Activated T-helper 1 cell treated with anti-CD3 and anti-CD28 coated beads, Interleukin-12 subunit alpha, Interleukin-12 subunit beta, Interleukin-2, Interleukin-4 antibody, amounts not matched to agents 30 ng/mL and 10 ng/mL and 1 ng/mL, durations not matched to agents 14 hours and 24 hours and 36 hours (primary cell): ENCODE results near the gene RBBP5. TPM values are rescaled to one million over a fixed set of nuclear protein-coding genes. Genes with fewer than 3 reads are reported as not detected.

Experiments used
- DNase-seq: peaks from one replicate; pipeline ENCODE4 v3.0.0; 2021; ENCODE audit warnings: low spot score
- H3K27ac Mint-ChIP-seq: one replicate; pipeline ENCODE4 v1.8.0; 2021; ENCODE audit warnings: mild to moderate bottlenecking, mixed read lengths
- H3K27me3 Mint-ChIP-seq: one replicate; pipeline ENCODE4 v1.8.0; 2022; ENCODE audit warnings: mild to moderate bottlenecking, moderate library complexity, mixed read lengths; ENCODE audit not compliant: insufficient read depth
- H3K36me3 Mint-ChIP-seq: one replicate; pipeline ENCODE4 v1.8.0; 2021; ENCODE audit warnings: low read depth, mixed read lengths
- H3K4me1 Mint-ChIP-seq: one replicate; pipeline ENCODE4 v1.8.0; 2021; ENCODE audit warnings: low read depth, mixed read lengths
- H3K4me3 Mint-ChIP-seq: one replicate; pipeline ENCODE4 v1.8.0; 2021; ENCODE audit warnings: mild to moderate bottlenecking, moderate library complexity, mixed read lengths
- H3K9me3 Mint-ChIP-seq: one replicate; pipeline ENCODE4 v1.8.0; 2021; ENCODE audit warnings: mixed read lengths
- intact Hi-C: fragments of 100-400 bp; cut with micrococcal nuclease; formaldehyde crosslinking; loops from one replicate; pipeline ENCODE4 v1.15.1; 2024
- total RNA-seq: library from RNA; stranded (reverse); gene quantifications from 2 replicates; pipeline ENCODE4 v1.2.3, GENCODE V29; 2022

Gene RBBP5
- total RNA-seq, 1 donor from 2014 or later = 21.5 TPM

DNA sequence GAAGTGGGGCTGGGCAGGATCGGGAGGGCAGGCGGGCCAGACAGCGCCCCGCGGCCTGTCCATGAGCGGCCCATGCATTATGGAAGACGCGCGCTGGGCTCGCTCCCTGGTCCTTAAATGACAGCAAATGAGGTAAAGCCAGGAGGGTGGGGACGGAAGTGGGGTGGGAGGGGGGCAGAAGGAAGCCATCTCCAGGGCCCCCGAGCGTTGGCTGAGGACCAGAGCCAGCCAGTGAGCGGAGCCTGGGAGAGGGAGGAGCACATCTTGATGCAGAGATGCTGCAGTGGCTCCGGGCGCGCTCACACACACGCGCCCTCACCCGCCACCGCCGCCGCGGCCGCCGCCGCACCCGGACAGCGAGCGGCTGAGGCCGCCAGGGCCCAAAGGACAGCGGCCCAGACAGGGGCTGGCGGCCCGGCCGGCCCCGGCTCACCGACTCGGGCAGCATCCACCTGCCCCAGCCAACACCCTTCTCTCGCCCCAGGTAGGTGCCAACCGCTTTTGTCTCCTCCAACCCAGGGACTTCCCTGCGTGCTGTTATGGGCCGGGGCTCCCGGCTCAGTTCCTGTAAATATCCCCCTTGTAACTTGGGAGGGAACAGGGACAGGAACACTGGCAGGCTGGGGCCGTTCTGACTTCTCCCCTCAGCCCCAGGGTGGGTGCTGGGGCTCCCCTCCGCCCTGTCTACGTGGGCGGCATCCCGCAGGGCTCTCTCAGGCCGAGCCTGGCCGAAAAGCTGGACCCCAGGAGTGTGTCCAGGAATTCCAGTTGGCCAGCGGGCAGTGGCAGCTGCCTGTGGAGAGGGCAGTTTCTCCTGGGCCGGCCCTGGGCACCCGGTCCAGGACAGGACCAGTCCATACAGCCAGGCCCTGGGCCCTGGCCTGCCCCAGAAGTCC lies 78.6 kb downstream of the RBBP5 start, which contains the start of gene CNTN2:
Gene CNTN2, plus strand, starts transcription at position 302 of the 896 bp plus-strand sequence. CDS start 9,974 bp downstream, outside the sequence.
- intact Hi-C loops = no loop called here
- peaks cover 46% of the 10 kb centered on the region for H3K27me3 Mint-ChIP-seq
- H3K4me3 Mint-ChIP-seq = no peak within 1 kb of the TSS
- H3K9me3 Mint-ChIP-seq = no peaks in the 10 kb centered on the region
- no peak within 1 kb of the TSS for H3K27ac Mint-ChIP-seq
- no peaks in the 10 kb centered on the region for H3K36me3 Mint-ChIP-seq
- no peak for DNase-seq
- no peaks in the 10 kb centered on the region for H3K4me1 Mint-ChIP-seq

DNA sequence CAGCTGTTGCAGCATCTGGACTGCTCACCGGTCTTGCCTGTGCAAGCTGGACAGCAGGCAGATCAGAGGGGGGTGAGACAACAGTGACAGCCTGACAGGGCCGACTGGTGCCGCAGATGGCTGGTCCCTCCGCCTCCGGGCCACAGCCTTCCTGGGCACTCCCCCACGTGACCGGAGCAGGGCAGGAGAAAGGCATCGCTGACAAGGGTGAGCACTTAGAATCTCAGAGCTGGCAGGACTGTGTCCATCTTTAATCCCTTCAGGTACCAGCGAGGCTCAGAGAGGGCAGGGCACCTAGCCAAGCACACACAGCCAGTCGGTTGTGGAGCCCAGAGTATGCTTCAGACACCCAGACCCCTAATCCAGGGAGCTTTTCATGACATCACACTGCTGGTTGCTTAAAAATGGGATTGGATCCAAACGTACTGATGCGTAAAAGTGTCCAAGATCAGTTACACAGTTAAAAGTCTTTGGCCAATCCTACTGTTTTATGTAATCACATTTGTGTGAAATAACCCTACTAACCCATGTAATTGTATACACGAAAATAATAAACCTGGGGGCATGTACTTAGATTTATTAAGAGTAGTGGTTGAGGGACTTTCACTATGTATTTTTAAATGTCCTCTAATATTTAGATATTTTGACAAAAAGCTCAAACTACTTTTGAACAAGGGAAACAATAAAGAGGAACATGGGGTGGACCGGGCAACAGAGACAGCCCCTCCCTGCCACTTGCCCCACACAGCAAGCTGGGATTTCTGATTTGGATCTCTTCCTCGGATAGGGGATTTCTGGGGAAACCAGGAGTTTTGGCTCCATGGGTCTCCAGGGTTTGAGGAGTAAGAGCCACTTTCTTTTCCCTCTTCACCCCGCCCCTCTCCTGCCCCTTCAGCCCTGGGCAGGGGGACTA lies 79.5 kb downstream of the RBBP5 start:
- Mint-ChIP-seq H3K4me3 (no peak overlapping the region), H3K36me3 (no peaks in the 10 kb centered on the region), H3K9me3 (no peaks in the 10 kb centered on the region), H3K27ac (no peak overlapping the region), H3K4me1 (no peaks in the 10 kb centered on the region), H3K27me3 (peaks cover 46% of the 10 kb centered on the region)
- no peak for DNase-seq
- intact Hi-C loops = no loop called here

DNA sequence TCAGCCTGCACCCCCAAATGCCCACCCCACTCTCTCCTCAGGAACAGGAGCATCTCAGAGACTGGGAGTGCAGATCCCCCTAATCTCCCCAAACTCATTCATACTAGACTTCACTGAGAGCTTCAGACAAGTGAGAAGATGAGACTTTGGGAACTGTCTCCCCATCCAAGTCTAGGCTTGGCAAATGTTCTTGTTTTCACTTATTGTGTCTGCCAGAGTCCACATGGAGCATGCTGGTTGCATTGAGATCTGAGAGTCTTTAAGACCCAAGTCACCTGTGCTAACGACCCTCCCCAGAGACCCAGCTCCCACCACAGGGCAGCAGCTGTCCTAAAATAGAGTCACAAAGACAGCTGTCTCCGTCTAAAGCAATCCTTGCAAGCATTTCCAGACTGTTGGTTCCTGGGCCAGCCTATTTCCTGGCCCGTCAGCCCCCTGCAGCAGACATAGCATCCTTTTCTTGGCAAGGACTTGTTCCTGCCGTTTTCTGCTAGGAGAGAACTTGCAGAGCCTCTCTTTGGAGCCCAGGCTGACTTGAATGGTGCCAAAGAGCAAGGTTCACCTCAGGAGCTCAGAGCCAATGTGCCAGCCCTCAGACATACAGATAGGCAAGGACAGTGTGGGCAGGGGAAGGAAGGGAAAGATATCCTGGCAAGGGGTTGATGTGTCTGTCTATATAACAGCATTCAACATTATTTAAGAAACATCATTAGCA lies 80.6 kb downstream of the RBBP5 start:
- Mint-ChIP-seq H3K4me3 (no peak overlapping the region), H3K4me1 (no peaks in the 10 kb centered on the region), H3K27me3 (peaks cover 40% of the 10 kb centered on the region), H3K36me3 (no peaks in the 10 kb centered on the region), H3K27ac (no peak overlapping the region), H3K9me3 (no peaks in the 10 kb centered on the region)
- no peak for DNase-seq
- intact Hi-C loops = no loop called here

GRCh38 chr1:205038132-205038786 lies 83.5 kb downstream of the RBBP5 start:
- Mint-ChIP-seq H3K9me3 (no peaks in the 10 kb centered on the region), H3K27ac (no peak overlapping the region), H3K4me1 (no peaks in the 10 kb centered on the region), H3K4me3 (no peak overlapping the region), H3K36me3 (no peaks in the 10 kb centered on the region), H3K27me3 (peaks cover 26% of the 10 kb centered on the region)
- intact Hi-C loops = no loop called here
- DNase-seq = no peak

GRCh38 chr1:205037539-205037938 lies 84.2 kb downstream of the RBBP5 start:
- intact Hi-C loops = no loop called here
- Mint-ChIP-seq H3K9me3 (no peaks in the 10 kb centered on the region), H3K4me1 (no peaks in the 10 kb centered on the region), H3K4me3 (no peak overlapping the region), H3K36me3 (no peaks in the 10 kb centered on the region), H3K27me3 (peaks cover 22% of the 10 kb centered on the region), H3K27ac (no peak overlapping the region)
- no peak for DNase-seq

Other genes with a start within 250 kb of the RBBP5 start
- not detected in 2 replicates for gene CNTN2, start 78.8 kb downstream of the RBBP5 start, total RNA-seq
- gene TMEM81, start 37.5 kb downstream of the RBBP5 start, total RNA-seq = 2.6 and 2.7 TPM in 2 replicates
- 34.2 and 35.9 TPM in 2 replicates for gene DSTYK, start 89.7 kb upstream of the RBBP5 start, total RNA-seq
- gene TMCC2, start 106.0 kb upstream of the RBBP5 start, total RNA-seq = 25.0 and 25.2 TPM in 2 replicates
- gene NUAK2, start 199.8 kb upstream of the RBBP5 start, total RNA-seq = 1.1 and 1.3 TPM in 2 replicates
- gene KLHDC8A, start 234.9 kb upstream of the RBBP5 start, total RNA-seq = not detected in 2 replicates